DMS153 treated with DMSO at 0.1 percent for 48 hours (cell line): ENCODE results near the gene GDF7.
"Not testable (repeated sequence)": the region's sequence is repeated elsewhere in the genome, so short reads cannot be mapped to it uniquely, and the experiment has no call there.

Source experiments
- DNase-seq: peaks from one replicate; lab custom pipeline; 2025; ENCODE audit not compliant: unreplicated experiment; lab: John Stamatoyannopoulos, UW

Gene GDF7

GRCh38 chr2:20693317-20693716 is 26.4 kb downstream of the GDF7 start:
- DNase-seq = no peak

- no peak for DNase-seq
Observed at GRCh38 chr2:20696366-20696765, 29.4 kb downstream of the GDF7 start.

GRCh38 chr2:20697322-20697934 is 30.5 kb downstream of the GDF7 start:
- no peak for DNase-seq

GRCh38 chr2:20698916-20699613 is 32.1 kb downstream of the GDF7 start:
- DNase-seq = no peak

- DNase-seq = no peak
Observed at GRCh38 chr2:20702563-20702962, 35.6 kb downstream of the GDF7 start.

- DNase-seq = no peak
Observed at GRCh38 chr2:20704886-20705285, 37.9 kb downstream of the GDF7 start.

- DNase-seq = no peak
Observed at GRCh38 chr2:20706217-20706616, 39.3 kb downstream of the GDF7 start.

- no peak for DNase-seq
Observed at GRCh38 chr2:20706786-20707185, 39.8 kb downstream of the GDF7 start.

GRCh38 chr2:20707601-20708000 is 40.7 kb downstream of the GDF7 start:
- no peak for DNase-seq

- DNase-seq = not testable (repeated sequence)
Observed at GRCh38 chr2:20711641-20712040, 44.7 kb downstream of the GDF7 start.

- DNase-seq = not testable (repeated sequence)
Observed at GRCh38 chr2:20713585-20713984, 46.6 kb downstream of the GDF7 start.

- DNase-seq = not testable (repeated sequence)
Observed at GRCh38 chr2:20714412-20714811, 47.5 kb downstream of the GDF7 start.

- not testable (repeated sequence) for DNase-seq
Observed at GRCh38 chr2:20716164-20716563, 49.2 kb downstream of the GDF7 start.

- DNase-seq = no peak
Observed at GRCh38 chr2:20717641-20718040, 50.7 kb downstream of the GDF7 start.

- no peak for DNase-seq
Observed at GRCh38 chr2:20722592-20723240, 55.8 kb downstream of the GDF7 start.

GRCh38 chr2:20723543-20723942 is 56.6 kb downstream of the GDF7 start:
- no peak for DNase-seq

GRCh38 chr2:20724500-20725053 is 57.6 kb downstream of the GDF7 start:
- no peak for DNase-seq

GRCh38 chr2:20725782-20726181 is 58.8 kb downstream of the GDF7 start:
- DNase-seq = no peak

- DNase-seq = no peak
Observed at GRCh38 chr2:20726913-20727312, 60.0 kb downstream of the GDF7 start.

- no peak for DNase-seq
Observed at GRCh38 chr2:20728114-20728758, 61.3 kb downstream of the GDF7 start.
